Renal cortex interstitium (tissue), 11 donors: ENCODE results near the gene HSD17B10. TPM values are rescaled to one million over a fixed set of nuclear protein-coding genes. Genes with fewer than 3 reads are reported as not detected.

Experiments
- DNase-seq, 11 donors: peaks; one replicate each; pipeline ENCODE4 v3.0.0-alpha.2; 2013; ENCODE audit warnings: low read depth in 9 of 11, low spot score in 4 of 11; ENCODE audit errors: extremely low read depth in 1 of 11
- polyA plus RNA-seq, 3 donors: library from polyadenylated mRNA; unstranded; fragments of 120-200 nt; gene quantifications; one replicate each; pipeline ENCODE4 v1.2.1, GENCODE V29; 2013; ENCODE audit not compliant: insufficient read length in 3 of 3

Gene HSD17B10
- polyA plus RNA-seq, 3 donors: 101 to 118 (median 102) TPM

DNA sequence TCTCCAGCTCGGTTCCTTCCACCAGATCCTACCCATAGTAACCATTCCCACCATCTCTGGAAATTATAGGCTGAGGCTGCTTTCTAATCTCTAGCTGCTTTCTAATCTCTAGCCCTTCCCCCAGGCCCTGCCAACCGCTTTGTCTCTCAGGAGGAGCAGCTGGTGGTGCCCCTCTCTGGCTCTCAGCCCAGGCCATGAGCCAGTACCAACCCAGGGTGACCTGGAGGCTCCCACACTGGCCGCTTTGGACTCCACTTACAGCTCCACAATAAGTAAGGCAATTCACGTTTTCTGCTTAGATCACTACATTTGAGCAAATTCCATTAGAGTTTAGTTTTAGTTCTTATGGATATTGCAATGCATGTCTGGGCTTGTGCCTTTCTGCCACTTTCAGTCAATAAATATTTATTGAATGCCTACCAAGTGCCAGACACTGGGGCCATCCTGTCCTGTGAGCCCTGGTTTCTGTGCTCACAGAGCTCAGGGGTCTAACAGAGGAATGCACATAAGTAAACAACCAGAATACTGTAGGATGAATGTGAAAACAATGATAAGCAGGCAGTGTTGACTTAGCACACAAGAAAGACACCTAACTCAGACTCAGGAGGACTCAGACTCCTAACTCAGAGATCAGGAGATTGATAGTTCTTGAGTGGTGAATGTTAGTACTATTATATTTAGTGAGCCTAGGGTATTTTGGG is 50.6 kb downstream of the HSD17B10 start:
- DNase-seq: no peak

Other genes with a start within 250 kb of the HSD17B10 start
- 100 to 1,000 TPM in 1 of 3 donors, 10 to 100 TPM in 2; 72.0 to 105 (median 78.0) TPM for gene KDM5C, start 209.2 kb downstream of the HSD17B10 start, polyA plus RNA-seq
- 10 to 100 TPM; 12.9 to 21.1 (median 15.3) TPM for gene IQSEC2, start 152.8 kb downstream of the HSD17B10 start, polyA plus RNA-seq
- gene SMC1A, start 11.7 kb downstream of the HSD17B10 start, polyA plus RNA-seq: 100 to 1,000 TPM; 108 to 120 (median 117) TPM
- 1 to 10 TPM; 4.9 to 5.3 (median 5.2) TPM for gene RIBC1, start 11.5 kb downstream of the HSD17B10 start, polyA plus RNA-seq